ENCODE measurements around the gene POLR1G.

- no peak for TF ChIP-seq POLR2A (IDR thresholded peaks at IDR 0.05)
- TF ChIP-seq CTCF (IDR thresholded peaks at IDR 0.05) = no peak
These were observed 13.0 kb downstream of the POLR1G start for GRCh38 chr19:45419396-45419795.

Data from suprapubic skin (tissue), 3 donors.